HT-29 (cell line): ENCODE data around the gene SPOCK2. TPM values are rescaled to one million over a fixed set of nuclear protein-coding genes. Genes with fewer than 3 reads are reported as not detected.
A peak's percentile ranks its signal among the peaks of the same experiment; 100 is the strongest.

Experiments used
- DNase-seq: peaks from one replicate; pipeline ENCODE4 v3.0.0-alpha.2; 2015; ENCODE audit warnings: low spot score
- total RNA-seq: library from RNA; depleted of rRNA; stranded (reverse); fragments of >200 nt; shearing (Covaris generic); gene quantifications from 2 replicates; pipeline ENCODE4 v1.2.3, GENCODE V29; 2014

SPOCK2 gene
- total RNA-seq, 1 experiment from 2014 or later: 0.08 TPM

- no peak for DNase-seq
These were observed 29.9 kb downstream of the SPOCK2 start for GRCh38 chr10:72058347-72058898.

DNA sequence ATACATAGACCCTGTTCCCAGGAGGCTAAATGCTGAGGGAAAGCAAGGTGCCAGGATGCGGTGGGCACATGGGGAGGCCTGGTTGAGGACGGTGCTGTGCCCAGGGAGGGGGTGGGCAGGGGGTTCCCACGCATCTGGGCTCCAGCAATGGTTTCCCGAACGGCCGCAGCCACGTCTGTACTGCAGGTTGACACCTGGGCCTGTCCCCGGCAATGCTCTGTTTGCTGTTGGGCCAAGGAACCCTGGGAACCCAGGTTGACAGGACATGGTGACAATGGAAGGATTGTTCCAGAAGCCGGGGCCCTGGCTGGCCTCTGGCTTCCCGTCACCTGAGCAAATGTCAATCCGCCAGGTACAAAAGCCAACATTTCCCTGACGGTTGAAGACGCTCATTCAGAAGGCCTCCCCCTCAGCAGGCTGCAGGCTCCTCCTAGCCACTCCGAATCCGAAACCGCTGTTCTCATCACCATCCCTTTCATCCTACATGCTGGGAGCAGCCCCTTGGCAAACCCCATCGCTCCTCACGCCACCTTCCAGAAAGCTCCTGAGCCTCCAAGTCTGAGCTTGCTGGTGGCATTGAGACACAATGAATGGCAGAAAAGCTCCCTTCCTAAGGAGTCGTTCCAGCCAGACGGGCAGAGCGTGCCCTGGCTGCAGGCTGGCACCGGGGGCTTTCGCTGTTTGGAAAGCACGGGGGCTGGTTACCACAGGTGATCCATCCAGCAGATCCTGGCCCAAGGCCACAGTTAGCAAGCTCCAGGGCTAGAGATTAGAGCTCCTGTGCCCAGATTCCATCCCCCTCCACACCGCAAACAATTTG is 31.2 kb downstream of the SPOCK2 start:
- no peak for DNase-seq

DNA sequence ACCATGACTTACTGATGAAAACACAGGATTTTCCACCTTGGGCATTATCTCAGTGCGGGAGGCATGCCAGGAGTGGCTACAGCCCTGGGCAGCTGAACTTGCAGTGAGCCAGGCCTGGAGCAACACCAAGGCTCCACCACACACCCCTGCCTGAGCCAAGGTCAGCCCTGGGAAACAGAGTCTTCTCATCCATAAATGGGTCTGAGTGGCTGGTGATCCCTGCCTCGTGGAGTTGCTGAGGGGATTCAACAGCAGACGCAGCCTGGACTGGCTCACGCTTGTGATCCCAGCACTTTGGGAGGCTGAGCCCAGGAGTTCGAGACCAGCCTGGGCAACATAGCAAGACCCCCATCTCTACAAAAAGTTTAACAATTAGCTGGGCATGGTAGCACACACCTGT is 32.2 kb downstream of the SPOCK2 start:
- DNase-seq: no peak

GRCh38 chr10:72053690-72054089 is 34.7 kb downstream of the SPOCK2 start:
- no peak for DNase-seq

GRCh38 chr10:72050873-72051272 is 37.5 kb downstream of the SPOCK2 start:
- DNase-seq: no peak

- no peak for DNase-seq
These were observed 38.2 kb downstream of the SPOCK2 start for GRCh38 chr10:72049969-72050781.

- no peak for DNase-seq
These were observed 38.9 kb downstream of the SPOCK2 start for GRCh38 chr10:72049472-72049871.

DNA sequence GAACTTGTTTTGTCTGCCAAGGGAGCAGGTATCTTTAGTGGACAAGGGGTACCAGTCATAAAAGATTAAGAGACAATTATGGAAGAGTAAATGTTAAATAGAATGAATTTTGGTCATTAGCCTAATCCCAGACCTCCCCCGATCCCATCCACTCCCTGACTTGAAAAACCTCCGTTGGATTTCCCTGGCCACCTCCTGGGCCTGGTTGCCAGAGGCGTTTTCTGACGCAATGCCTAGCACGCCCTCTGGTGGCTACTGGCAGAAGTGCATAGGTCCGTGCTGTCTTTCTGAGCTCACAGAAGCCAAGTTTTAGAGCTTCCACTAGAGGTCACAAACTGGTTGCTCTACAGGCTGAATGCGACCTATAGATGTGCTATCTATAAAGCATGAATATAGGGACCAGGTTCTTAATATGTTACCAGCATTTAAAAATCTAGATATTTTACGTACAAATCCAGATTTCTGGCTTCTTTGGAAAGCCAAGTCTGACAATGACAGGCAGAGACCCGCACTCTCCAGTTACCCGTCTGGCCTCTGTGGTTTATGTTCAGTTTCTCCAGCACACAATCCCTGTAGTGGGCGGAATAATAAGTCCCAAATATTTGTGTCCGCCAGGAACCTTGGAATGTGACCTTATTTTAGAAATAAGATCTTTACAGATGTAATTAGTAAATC is 39.8 kb downstream of the SPOCK2 start:
- DNase-seq: peak; percentile 98

- no peak for DNase-seq
These were observed 42.8 kb downstream of the SPOCK2 start for GRCh38 chr10:72045586-72045985.

- DNase-seq: peak; percentile 49
These were observed 43.8 kb downstream of the SPOCK2 start for GRCh38 chr10:72044417-72045041.

DNA sequence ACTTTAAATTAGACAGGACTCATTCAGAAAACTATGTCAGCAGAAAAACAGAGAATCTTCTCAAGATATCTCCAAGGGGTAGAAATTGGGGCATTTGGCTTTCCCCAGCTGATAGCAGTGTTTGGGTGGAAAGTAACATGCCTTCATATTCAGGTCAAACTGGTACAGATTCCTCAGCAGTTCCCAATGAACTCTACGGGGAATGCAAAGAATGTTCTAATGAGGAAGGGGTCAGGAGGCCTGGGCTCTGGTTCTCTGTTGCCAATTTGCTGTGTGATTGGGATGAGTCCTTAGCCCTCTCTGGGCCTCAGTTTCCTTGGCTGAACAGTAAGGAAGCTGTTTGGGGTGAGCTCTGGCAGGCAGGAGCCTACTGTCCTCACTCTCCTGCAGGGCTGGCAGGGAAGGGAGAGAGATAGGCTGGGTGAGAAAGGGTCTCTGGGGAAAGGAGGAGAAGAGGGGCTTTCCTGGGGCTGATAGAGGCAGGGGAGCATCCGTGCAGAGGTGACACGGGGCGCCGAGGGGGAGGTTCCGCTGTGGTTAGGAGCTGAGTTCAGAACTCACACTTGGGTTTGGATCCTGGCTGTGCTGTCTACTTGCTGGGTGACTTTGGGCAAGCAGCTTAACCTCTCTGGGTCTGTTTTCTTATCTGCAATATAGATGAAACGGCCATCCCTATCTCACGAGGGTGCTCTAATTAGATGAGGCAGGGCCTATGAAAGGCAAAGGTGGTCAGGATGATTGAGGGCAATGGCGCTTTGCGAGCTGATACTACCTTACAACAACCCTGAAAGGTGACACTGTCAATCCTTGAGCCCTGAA is 45.1 kb downstream of the SPOCK2 start:
- no peak for DNase-seq

DNA sequence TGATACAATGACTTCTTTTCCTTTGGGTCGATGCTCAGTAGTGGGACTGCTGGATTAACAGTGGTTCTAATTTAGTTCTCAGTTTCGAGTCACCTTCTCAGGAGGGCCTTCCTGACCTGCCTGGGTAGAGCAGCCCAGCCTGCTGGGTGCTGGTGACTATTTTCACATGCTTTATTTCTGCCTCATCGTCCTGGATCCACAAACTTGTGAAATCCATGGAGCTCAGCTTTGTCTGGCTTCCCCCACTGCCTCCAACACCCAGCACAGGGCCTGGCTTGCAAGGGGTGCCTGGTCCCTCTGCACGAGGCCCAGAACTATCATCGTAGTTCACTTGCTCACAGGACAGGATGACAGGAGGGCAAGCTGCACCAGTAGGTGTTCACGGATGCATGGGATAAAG is 46.9 kb downstream of the SPOCK2 start:
- DNase-seq: no peak

GRCh38 chr10:72039377-72039776 is 49.0 kb downstream of the SPOCK2 start:
- DNase-seq: no peak

DNA sequence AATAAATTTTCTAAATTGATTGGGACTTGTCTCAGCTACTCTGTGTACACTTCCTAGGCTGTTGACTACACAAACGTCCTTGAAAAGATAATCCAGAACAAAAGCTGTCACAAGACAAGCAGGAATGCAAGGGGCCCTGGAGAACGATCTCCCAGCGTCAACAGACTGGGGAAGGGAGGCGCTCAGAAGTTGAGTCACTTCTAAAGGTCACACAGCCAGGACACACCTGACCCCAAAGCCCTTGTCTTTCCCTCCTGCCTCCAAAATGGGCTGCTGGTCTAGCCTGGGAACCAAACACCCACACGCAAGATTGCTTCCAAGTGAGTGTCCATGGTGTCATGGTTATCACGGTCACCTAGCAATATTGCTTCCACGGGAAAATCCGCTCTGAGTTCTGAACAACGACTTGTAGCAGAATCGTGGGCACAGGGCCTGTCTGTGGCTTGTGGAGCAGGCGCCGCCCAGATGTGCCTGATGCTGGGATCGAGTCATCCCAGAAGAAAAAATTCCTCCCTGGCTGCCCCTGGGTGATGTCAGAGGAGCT is 49.8 kb downstream of the SPOCK2 start:
- no peak for DNase-seq

DNA sequence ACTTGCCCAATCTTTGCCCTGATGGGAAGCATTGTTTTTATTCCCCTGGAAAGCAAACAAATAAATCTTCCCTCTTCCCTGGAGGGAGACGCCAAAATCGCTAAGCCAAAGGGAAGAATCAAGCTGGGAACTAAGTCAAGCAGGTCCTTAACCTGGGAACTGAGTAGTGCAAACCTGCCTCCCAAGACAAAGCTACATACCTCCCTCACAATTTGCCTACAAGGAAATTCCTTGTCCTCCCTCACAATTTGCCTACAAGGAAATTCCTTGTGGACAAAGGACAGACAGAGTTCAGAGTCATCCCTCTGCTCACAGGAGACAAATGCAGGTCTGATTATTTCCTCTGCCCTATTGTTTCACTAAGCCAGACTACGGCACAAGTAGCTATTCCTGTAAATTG is 50.5 kb downstream of the SPOCK2 start:
- no peak for DNase-seq

- no peak for DNase-seq
These were observed 51.1 kb downstream of the SPOCK2 start for GRCh38 chr10:72037266-72037665.

- DNase-seq: no peak
These were observed 53.0 kb downstream of the SPOCK2 start for GRCh38 chr10:72035252-72035887.

DNA sequence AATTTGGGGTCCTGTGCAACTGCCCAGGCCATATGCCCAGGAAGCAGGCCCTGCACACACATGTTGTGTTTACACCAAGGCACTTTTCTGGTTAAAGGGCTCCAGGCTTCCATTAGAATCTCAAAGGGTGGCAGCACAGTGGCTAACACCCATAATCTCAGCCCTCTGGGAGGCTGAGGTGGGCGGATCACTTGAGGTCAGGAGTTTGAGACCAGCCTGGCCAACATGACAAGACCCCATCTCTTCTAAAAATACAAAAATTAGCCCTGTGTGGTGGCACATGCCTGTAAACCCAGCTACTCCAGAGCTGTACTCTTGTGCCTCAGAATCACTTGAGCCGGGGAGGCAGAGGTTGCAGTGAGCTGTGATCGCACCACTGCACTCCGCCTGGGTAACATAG is 53.6 kb downstream of the SPOCK2 start:
- no peak for DNase-seq

DNA sequence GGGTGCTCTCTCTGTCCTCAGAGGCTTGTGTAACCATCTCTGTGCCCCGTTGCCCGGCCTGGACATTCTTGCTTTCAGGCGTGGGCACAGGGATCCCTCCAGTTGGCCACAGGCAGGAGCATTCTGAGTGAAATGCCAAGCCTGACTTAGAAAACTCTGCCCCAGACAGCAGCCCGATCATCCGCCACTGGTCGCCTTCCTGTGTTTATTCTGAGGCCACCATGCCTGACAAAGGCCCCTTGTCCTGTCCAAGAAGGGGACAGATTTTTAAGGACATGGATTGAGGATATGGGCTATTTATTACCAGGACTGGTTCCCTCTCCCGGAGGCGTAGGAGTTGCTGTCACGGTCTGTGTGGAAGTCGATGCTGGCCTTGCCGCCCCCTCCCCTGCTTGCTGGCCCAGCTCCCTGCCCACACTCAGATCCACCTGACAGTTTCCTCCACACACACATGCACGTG is 54.3 kb downstream of the SPOCK2 start:
- DNase-seq: no peak
